ENCODE measurements around the gene BDKRB2.

Gene BDKRB2

DNA sequence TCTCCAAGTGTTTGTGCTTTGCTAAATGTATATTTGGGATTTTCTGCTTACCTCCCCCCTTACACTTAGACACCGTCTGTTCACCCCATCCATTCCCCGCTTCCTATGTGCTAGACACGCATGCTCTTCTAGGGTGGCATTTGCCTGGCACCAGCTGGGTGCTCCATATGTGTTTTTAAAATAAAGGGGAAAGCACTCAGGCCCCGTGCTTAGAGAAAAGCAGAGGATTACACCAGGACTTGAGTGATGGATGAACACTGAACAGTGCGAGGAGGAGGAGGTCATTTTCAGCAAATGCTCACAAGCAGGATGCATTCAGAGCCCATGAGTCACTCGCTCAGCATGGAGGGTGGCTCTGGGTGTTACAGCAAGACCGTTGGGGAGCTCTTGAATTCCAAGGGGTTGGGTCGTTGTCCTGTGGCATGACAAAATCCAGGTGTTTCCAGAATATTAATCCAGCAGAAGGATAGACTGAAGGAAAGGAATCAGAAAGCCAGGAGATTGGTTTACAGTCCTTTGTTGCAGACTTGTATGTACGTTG is 48.4 kb downstream of the BDKRB2 start:
- no peak for DNase-seq

DNA sequence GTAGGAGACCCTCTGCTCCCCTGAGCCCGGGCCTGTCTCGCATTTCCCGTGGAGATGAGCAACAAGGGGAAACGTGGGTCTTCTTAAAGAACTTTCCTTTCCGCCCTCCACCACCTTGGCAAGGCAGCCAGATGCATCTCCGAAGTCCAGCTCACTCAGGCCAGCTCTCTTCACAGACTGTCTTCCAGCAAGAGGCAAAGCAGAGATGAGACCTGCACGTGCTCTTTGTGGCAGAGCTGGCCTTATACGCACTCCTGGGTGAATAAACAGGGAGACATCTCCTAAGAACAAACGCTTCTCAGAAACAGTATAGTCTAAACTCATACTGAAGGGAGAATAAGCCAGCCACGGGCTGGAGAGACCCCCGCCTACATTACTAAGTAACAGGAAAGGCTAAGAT is 50.0 kb downstream of the BDKRB2 start:
- DNase-seq, result no peak

DNA sequence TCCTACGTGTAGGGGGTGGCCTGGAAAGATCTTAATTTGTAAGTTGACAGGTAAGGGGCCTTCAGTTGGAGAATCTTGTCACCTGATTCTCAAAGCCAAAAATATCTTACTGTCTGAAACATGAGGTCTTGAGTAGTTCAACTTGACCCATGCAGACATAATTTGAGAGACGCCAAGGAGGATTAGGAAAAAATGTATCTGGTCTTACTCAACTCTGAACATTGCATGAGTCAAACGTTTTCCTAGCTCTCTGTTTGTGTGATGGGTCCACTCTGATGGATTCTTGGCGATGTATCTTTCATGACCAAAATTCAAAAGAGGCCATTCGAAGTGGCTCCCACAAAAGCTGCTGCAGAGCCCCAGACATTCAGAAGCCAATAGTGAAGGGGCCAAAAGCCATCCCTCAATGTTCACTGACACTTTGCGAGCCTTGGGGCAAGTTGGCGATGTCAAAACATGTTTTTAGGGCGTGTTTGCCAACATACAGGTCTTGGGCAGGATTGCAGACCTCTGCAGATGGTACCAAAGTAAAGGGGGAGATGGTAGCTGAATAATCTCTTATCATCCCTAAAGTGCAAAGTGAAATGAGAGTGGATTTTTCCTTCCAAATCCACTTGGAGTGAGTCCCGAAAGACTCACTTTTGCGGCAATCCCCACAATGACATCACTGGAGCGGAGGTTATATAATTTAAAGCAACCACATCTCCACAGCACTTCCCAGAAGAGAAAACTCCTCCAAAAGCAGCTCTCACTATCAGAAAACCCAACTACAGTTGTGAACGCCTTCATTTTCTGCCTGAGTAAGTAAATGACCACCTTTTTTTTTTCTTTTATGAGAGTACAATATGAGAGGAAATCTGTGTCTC is 51.1 kb downstream of the BDKRB2 start, which contains the start of gene BDKRB1:
TSS of gene BDKRB1 (plus strand) at position 710 of the 866 bp plus-strand sequence. CDS start 7,473 bp downstream, outside the sequence.
- no peak for DNase-seq

DNA sequence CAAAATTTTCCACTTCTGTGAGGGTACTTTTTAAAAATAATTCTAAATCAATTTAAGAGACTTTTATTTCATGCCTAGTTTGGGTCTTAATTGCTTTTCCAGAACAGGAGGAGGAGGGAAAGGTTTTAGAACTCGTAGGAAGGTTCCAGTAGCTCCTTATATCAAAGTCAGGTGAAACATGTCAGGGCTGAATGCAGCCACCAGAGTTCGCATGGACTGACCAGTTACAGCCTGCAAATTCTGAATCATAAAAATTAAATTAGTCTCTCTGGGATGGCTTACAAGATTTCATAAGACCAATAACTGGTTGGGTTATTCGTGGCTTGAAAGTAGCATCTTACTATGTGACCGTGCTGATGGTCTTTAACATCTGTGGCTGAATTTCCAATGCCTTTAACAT is 51.8 kb downstream of the BDKRB2 start:
- no peak for DNase-seq

DNA sequence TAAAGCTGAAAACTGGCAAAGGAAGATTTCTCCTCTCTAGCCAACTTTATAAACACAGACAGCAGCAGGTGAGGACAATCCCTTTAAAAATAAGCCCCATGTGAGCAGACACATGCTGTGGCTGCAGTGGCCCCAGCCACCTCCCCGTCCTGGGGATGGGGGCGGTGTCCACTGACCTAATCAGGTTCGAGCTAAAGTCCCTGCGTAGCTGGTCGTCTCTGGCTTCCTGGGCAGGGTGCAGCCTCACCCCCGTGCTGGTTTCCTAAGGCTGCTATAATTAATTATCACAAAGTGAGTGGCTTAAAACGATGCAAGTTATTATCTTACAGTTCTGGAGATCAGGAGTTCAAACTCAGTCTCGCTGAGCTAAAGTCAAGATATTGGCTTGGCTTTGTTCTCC is 52.4 kb downstream of the BDKRB2 start:
- DNase-seq, result no peak

DNA sequence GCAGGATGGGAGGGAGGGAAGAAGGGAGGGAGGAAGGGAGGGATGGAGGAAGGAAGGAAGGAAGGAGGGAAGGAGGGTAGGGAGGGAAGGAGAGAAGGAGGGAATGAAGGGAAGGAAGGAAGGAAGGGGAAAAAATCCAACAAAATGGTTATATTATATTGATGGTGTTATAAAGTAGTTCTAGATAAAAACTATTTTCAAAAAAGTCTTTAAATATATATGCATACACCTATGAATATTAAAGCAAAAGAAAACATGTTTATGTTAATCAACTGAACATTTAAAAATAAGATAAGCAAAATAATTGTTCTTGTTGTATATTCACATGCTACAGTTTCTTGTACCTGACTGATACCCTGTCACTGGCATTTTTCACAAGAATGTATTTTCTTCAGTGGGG is 53.3 kb downstream of the BDKRB2 start:
- DNase-seq, result no peak

DNA sequence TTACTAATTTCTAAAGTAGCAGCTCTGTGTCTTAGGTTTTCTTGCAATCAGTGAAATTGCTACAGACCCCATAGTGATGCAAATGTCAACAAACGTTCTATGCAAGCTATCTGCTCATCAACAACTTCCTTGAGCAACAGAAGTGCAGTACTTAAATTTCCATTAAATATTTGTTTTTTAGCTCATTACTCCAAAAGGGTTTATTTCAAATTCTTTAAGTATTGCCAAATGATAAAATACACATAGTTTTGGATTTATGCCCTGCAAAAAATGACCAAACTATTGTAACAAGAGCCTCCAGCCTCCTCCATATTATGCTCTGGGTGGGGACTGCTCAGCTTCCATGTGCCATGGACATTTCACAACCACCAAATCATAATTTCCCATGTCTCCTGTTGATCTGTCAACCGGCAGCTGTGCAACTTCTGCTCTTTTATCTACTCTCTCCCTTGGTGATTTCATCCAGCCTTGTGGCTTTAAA is 55.7 kb downstream of the BDKRB2 start:
- DNase-seq, result no peak

DNA sequence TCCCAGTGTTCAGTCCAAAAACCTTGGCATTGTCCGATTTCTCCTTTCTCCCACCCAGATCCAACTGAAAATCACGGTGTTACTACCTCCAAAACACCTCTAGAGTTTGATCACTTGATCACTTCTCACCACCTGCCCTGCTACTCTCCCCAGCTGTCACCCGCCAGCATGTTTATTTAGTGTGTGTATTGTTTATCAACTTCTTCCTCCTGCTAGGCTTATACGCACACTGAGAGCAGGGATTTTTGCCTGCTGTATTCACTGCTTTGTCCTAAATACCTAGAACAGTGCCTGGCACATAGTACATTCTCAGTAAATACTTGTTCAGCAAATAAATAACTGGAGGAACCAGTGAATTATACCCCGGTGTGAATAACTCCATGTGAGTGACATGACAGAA is 56.4 kb downstream of the BDKRB2 start:
- no peak for DNase-seq

DNA sequence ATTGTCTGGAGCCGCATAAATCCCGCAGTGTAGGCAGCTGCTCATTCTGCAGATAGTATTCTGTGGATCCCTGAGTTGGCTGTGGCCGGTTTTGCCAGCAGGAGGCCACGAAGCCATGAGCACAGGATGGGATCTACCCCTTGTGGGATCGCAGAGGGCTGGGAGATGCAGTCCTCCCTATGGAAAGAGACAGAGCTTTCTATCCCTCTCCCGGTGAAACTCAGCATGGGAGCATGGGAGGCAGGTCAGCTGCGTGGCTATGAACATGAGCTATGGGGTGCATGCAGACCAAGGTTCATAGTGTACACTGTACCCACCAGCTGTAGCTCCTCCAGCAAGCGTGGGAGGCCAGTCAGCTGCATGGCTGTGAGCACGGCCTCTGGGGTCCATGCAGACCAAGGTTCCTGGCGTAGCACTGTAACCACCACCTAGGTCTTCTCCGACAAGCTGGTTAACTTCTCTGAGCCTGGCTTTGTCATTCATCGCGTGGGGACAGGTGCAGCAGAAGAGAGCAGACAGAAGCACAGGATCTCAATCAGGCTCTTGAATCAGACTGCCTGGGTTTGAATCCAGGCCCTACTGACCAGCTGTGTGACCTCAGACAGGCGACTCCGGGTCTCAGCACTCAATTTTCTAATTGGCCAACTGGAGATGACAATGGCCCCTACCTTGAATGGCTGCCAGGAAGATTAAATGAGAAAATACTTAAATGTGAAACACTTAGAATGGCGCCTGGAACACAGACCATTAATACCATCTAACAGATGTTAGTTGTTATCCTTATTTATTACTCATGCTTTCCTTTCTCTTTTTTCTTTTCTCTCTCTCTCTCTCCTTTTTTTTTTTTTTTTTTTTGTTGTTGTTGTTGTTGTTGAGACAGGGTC is 57.4 kb downstream of the BDKRB2 start:
- DNase-seq, result no peak

DNA sequence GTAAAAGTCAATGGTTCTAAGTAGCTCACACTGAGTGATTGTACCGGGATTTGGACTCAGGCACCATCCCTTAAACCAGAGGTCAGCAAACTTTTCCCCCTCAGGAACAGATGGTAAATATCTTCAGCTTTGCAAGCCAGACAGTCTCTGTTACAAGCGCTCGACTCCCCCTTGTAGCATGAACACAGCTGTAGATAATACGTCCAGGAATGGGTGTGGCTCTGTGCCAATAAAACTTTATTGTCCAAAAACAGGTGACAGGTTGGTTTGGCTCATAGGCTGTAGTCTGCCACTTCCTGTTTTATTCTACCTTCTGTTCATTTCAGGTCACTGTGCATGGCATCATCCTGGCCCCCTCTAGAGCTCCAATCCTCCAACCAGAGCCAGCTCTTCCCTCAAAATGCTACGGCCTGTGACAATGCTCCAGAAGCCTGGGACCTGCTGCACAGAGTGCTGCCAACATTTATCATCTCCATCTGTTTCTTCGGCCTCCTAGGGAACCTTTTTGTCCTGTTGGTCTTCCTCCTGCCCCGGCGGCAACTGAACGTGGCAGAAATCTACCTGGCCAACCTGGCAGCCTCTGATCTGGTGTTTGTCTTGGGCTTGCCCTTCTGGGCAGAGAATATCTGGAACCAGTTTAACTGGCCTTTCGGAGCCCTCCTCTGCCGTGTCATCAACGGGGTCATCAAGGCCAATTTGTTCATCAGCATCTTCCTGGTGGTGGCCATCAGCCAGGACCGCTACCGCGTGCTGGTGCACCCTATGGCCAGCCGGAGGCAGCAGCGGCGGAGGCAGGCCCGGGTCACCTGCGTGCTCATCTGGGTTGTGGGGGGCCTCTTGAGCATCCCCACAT is 58.9 kb downstream of the BDKRB2 start:
- DNase-seq, result no peak

DNA sequence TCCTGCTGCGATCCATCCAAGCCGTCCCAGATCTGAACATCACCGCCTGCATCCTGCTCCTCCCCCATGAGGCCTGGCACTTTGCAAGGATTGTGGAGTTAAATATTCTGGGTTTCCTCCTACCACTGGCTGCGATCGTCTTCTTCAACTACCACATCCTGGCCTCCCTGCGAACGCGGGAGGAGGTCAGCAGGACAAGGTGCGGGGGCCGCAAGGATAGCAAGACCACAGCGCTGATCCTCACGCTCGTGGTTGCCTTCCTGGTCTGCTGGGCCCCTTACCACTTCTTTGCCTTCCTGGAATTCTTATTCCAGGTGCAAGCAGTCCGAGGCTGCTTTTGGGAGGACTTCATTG is 59.5 kb downstream of the BDKRB2 start:
- no peak for DNase-seq

DNA sequence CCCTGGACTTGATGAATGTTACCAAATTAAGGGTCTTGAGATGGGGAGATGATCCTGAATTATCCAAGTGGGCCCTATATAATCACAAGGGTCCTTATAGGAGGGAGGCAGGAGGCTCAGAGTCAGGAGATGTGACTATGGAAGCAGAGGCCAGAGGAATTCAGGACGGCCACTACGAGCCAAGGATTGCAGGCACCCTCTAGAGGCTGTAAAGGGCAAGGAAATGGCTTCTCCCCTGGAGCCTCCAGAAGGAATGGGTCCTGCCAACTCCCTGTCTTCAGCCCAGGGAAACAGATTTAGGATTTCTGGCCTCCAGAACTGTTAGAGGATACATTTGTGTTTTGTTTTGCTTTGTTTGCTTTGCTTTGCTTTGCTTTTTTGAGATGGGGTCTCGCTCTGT is 60.2 kb downstream of the BDKRB2 start:
- no peak for DNase-seq

DNA sequence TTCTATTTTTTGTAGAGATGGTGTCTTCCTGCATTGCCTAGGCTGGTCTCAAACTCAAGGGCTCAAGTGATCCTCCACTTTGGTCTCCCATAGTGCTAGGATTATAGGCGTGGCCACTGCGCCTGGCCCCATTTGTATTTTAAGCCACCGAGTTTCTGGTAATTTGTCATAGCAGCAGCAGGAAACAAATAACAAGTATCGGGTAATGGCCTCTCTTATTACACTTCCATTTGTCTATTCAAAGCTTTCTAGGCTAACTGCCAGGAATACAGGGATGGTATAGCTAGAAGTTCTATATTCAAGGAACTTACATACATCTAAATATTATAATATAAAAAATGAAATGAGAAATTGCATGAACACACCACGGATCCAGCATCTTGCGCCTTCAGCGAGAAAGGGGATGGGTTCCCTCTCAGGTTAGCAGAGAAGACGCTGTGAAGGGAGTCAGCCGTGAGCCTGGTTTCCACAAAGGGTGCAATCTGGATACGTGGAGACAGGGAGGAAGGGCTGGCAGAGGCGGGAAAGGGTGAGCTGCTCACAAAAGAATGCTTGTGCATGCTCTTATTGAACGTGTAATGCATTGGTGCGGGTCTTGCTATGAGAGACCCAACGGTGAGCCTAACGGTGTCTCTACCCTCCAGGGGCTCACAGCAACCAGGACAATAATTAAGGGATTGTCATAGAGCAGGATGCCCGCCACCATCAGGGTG is 60.9 kb downstream of the BDKRB2 start:
- DNase-seq, result no peak

DNA sequence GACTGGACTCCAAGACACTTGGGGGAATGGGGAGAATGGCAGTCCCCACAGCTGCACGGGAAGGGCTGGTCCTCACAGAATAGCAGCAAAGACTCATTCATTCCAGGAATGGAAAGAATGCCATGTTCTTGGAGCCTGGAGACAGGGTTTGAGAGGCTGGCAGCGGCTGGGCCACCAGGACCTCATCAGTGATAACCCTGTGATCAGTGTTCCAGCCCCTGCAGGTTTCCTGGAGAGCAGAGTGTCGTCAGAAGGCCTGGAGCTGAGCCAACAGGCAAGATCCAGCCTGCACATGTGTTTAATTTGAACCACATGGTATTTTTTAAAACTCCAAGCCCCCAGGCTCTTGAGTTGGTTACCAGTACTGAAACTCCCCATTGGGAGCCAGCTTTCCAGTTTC is 62.7 kb downstream of the BDKRB2 start:
- no peak for DNase-seq

DNA sequence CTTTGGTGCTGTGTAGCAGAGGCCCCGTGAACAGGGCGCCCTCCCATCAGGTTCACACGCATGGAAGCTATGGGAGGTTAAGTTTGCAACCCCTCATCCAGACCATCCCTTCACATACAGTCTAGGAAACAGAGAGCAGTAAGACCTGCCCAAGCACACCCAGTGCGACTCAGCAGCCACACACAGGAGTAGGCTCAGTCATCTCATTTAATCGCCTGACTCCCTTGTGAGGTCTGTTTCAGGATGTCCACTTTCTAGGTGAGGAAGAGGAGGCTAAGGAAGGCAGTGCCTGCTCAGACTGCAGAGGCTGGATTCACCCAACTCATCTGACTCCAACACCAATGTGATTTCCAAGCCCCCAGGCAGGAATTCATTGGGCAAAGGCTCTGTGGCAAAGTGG is 63.3 kb downstream of the BDKRB2 start:
- no peak for DNase-seq

DNA sequence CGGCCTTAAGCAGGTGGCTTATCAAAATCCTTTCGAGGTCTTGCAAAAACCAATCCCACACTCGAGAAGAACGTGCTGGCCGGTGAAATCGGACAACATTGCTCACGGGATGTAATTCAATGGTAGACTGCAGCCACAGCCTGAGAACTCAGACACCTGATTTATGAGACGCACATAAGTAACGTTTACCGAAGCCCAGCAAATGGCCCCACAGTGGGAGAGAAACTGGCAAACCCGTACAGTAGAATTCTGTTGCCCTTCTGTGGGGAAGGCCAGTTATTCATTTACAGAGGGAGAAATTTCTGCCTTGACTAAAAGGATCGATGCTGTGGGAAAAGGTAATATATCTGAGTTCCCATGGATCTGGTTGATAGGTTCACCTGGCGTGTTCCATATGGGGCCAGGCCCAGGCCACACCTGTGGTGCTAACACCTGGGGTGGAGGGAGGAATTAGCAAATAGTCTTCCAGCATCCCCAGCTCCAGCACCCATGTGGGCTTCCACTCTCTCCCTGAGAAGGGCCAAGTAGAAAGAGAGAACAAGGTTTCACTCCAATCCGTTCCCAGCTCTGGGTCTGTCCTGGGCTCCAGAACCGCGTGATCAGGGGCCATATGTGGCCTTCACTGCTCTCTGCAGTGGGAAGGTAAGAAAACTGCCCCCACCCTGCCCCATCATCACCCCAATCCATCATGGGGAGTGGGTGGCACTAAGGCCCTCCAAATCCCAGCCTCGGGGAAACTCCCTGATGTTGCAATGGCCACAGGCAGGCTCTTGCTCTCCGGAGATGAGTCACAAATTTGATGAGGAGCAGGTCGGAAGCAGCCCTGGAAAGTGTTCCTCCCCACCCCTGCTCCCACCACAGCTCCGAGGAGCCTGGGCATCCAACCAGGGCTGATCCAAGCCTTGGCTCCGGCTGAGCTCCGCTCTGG is 64.1 kb downstream of the BDKRB2 start:
- DNase-seq, result no peak

DNA sequence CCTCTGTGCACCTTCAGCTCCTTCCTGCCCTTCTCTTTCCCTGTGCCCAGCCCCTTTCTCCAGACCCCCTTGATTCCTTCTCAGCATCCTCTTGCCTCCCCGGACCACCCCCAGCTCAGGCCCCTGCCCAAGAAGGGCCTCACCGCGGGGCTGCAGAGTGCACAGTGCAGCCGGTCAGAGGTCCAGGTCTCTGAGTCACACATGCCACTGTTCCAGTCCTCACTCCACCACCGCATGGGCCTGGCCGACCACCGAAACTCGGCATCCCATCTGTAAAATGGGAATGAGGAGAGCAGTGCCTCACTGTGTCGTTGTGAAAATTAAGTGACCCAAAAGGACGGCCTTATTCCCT is 64.7 kb downstream of the BDKRB2 start:
- no peak for DNase-seq

DNA sequence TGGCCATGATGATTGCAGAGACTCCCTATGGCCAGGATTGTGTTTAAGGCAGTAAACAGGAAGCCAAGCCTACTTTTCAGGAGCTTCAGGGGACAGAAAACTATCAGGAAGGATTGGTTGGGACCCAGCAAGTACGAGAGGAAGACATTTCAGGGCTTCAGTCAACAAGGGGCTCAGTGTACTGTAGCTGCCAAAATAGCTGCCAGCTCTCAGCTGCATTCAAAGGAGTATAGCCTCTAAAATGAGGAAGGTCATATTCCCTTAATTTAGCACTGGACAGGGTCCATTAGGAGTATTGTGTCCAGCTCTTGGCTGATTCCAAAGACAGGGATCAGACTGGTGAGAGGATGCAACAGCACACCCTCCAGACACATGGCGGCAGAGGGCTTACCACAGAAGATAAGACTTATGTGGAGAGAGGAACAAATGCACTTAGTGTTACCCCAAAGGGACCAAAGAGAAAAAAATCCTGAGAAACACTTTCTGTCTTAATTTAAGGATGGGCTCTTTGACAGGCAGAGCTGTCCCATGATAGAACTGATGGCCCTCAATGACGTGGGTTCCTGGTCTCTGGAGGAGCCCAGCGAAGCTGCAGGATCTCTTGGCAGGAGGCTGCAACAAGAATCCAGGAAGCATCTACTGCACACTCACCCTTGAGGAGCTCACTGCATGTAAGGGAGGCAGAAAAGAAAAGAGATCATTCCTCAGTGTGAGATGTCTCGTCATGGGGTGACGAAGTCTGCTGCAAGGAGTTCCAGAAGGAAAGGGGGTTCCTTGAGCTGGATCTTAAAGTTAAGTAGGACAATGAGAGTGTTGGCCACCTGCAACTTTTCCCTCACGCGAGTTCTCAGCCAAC is 66.2 kb downstream of the BDKRB2 start:
- DNase-seq, result no peak

DNA sequence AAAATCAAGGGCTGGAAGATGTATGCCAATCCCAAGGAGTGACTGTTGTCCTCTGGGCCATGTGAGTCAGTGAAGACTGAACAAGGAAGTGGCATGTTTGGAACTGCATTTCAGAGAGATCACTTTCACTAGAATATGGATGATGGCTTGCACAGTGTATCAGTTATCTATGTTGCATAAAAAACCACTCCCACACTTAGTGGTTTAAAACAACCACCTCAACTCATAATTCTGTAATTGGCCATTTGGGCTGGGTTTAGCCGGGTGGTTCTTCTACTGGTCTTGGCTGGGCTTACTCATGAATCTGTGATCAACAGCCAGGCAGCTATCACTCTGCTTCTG is 66.8 kb downstream of the BDKRB2 start:
- no peak for DNase-seq

Data from T-helper 9 cell (primary cell).